Cardiac fibroblast (primary cell): ENCODE results near the gene PHF21A.

ENCODE experiments used
- DNase-seq, 2 donors: peaks; one replicate each; pipeline versions ENCODE4 v3.0.0 to v3.0.0-alpha.2; 2010; ENCODE audit warnings: low read depth in 2 of 2
- H3K4me3 ChIP-seq, 2 donors: replicated peaks in 1 of 2; 1 replicate in 1 of 2; 2 replicates in 1 of 2; pipeline ENCODE4 v1.5.1; 2011; ENCODE audit warnings: low read depth in 2 of 2, low read length in 2 of 2, mild to moderate bottlenecking in 2 of 2, moderate library complexity in 1 of 2
- CTCF ChIP-seq: IDR thresholded peaks from one replicate; pipeline ENCODE4 v1.5.1; 2011; ENCODE audit warnings: low read depth, mild to moderate bottlenecking, low read length, inconsistent platforms

Gene PHF21A

GRCh38 chr11:45926536-45927331 lies 194.5 kb downstream of the PHF21A start:
- no peak overlapping the region for H3K4me3 ChIP-seq
- no peak for TF ChIP-seq CTCF
- DNase-seq, result no peak

GRCh38 chr11:45926001-45926401 lies 195.3 kb downstream of the PHF21A start:
- DNase-seq, result no peak
- no peak overlapping the region for H3K4me3 ChIP-seq
- TF ChIP-seq CTCF, result no peak

GRCh38 chr11:45925550-45925949 lies 195.7 kb downstream of the PHF21A start:
- TF ChIP-seq CTCF, result no peak
- no peak for DNase-seq
- H3K4me3 ChIP-seq, result no peak overlapping the region

GRCh38 chr11:45924927-45925326 lies 196.3 kb downstream of the PHF21A start:
- no peak for TF ChIP-seq CTCF
- no peak overlapping the region for H3K4me3 ChIP-seq
- DNase-seq, result no peak

- no peak overlapping the region for H3K4me3 ChIP-seq
- DNase-seq, result no peak
- no peak for TF ChIP-seq CTCF
Observed at GRCh38 chr11:45924036-45924915, 197.0 kb downstream of the PHF21A start.

GRCh38 chr11:45922425-45923082 lies 198.7 kb downstream of the PHF21A start, which contains the start of gene LARGE2:
Gene LARGE2 (plus strand): TSS chr11:45922656. CDS start chr11:45922883, 227 bp downstream.
- no peak for DNase-seq
- no peak within 1 kb of the TSS for H3K4me3 ChIP-seq
- TF ChIP-seq CTCF, result no peak
